ENCODE data around the gene DHX15.

- TF ChIP-seq EZH2 (IDR thresholded peaks at IDR 0.05; ENCODE audit: insufficient read depth, poor library complexity, severe bottlenecking) (no peak), EZH2phosphoT487 (IDR thresholded peaks at IDR 0.05; ENCODE audit: insufficient read depth, low read depth) (no peak)
These were observed 89.0 kb downstream of the DHX15 start for GRCh38 chr4:24495388-24495787.

Data from GM23248 (cell line).